GM12878 (cell line): ENCODE measurements around the gene SOX18. TPM values are rescaled to one million over a fixed set of nuclear protein-coding genes. Genes with fewer than 3 reads are reported as not detected.

Experiments
- ATF3 ChIP-seq: IDR thresholded peaks from 2 replicates; pipeline ENCODE4 v1.6.1; 2011; ENCODE audit warnings: low read depth, mild to moderate bottlenecking, low read length, moderate library complexity, borderline replicate concordance; ENCODE audit errors: extremely low read depth
- BHLHE40 ChIP-seq, 2 experiments: fragments of 450-650 bp in 1 of 2; IDR thresholded peaks; 2 replicates each; pipeline ENCODE4 v1.6.1; 2011 to 2017; ENCODE audit warnings: low read depth in 2 of 2, borderline replicate concordance in 1 of 2, improper control_type of control experiment in 1 of 2, low read length in 1 of 2, mild to moderate bottlenecking in 1 of 2
- CBX3 ChIP-seq: fragments of 200-600 bp; sonication (generic); IDR thresholded peaks from 2 replicates; pipeline ENCODE4 v1.6.1; 2016; ENCODE audit warnings: low read depth, borderline replicate concordance
- E2F4 ChIP-seq: IDR thresholded peaks from 2 replicates; pipeline ENCODE4 v1.6.1; 2012; ENCODE audit warnings: low read depth, low read length, improper control_type of control experiment
- KAT2A ChIP-seq: conservative IDR thresholded peaks from 2 replicates; pipeline ENCODE4 v1.6.1; 2011; ENCODE audit warnings: low read depth, low read length; ENCODE audit not compliant: control insufficient read depth
- NFXL1 ChIP-seq: fragments of 450-650 bp; IDR thresholded peaks from 2 replicates; pipeline ENCODE4 v1.6.1; 2017; ENCODE audit warnings: antibody characterized with exemption, mild to moderate bottlenecking, borderline replicate concordance
- NR2F1 ChIP-seq: fragments of 450-650 bp; conservative IDR thresholded peaks from 2 replicates; pipeline ENCODE4 v1.6.1; 2017; ENCODE audit warnings: mild to moderate bottlenecking
- PKNOX1 ChIP-seq: fragments of 450-650 bp; IDR thresholded peaks from 2 replicates; pipeline ENCODE4 v1.6.1; 2016; ENCODE audit warnings: mild to moderate bottlenecking
- SIN3A ChIP-seq: IDR thresholded peaks from 2 replicates; pipeline ENCODE4 v1.6.1; 2012; ENCODE audit warnings: low read depth, low read length, improper control_type of control experiment
- SUZ12 ChIP-seq: fragments of 200-600 bp; sonication (generic); IDR thresholded peaks from one replicate; pipeline ENCODE4 v1.6.1; 2018; ENCODE audit warnings: antibody characterized with exemption, mild to moderate bottlenecking; ENCODE audit not compliant: unreplicated experiment
- TCF12 ChIP-seq: IDR thresholded peaks from 2 replicates; pipeline ENCODE4 v1.6.1; 2011; ENCODE audit warnings: low read depth, mild to moderate bottlenecking, low read length
- polyA plus RNA-seq, 11 experiments: library from polyadenylated mRNA; depleted of rRNA in 4 of 11; unstranded in 6 of 11; stranded (reverse) in 5 of 11; fragments of >200 nt; fragmentation: Nextera tagmentation in 4 of 11; fragmentation: Illumina TruSeq in 1 of 11; extraction: Ambion mirVana in 4 of 11; extraction: Trizol in 1 of 11; gene quantifications; 1 replicate in 1 of 11; 2 replicates in 10 of 11; pipeline versions ENCODE4 v1.2.1 to v1.2.3, GENCODE V29; 2011 to 2016; ENCODE audit warnings: inconsistent platforms in 2 of 11, missing spikeins in 2 of 11, low read depth in 1 of 11
- total RNA-seq, 4 experiments: library from RNA; depleted of rRNA in 3 of 4; stranded (reverse); fragments of >200 nt in 3 of 4; fragmentation: Illumina TruSeq in 1 of 4; extraction: Trizol in 1 of 4; gene quantifications; 2 replicates each; pipeline versions ENCODE4 v1.2.1 to v1.2.3, GENCODE V29; 2013 to 2021

The SOX18 gene
- total and polyA plus RNA-seq, 10 of the 15 experiments (the other 5 are each of a cell fraction or from before 2014, with no cell fraction given) = 0.05 to 5.6 (median 0.28) TPM; not detected in 3

GRCh38 chr20:64079273-64080012, 30.0 kb upstream of the SOX18 start, which contains the start of gene RGS19 (continued):
- TF ChIP-seq ATF3 = no peak
- no peak for TF ChIP-seq SUZ12
- TF ChIP-seq E2F4 = no peak
- TF ChIP-seq CBX3 = no peak
- TF ChIP-seq TCF12 = peak; percentile 35; the same call in 1 of the 2 replicates
- TF ChIP-seq SIN3A = peak; percentile 59; the same call in 1 of the 2 replicates
- no peak for TF ChIP-seq NFXL1
- TF ChIP-seq BHLHE40 (IDR thresholded peaks at IDR 0.05; ENCODE audit: borderline replicate concordance in 1 of 2, low read depth in 2 of 2, low read length in 1 of 2) = peak; percentile 84 to 97
- no peak for TF ChIP-seq KAT2A
- TF ChIP-seq NR2F1 = peak; percentile 41
- no peak for TF ChIP-seq PKNOX1
